NCI-H2029 (cell line): Measurements from ENCODE around the gene LARP4.
A peak's percentile ranks its signal among the peaks of the same experiment; 100 is the strongest.
"Not testable (repeated sequence)": the region's sequence is repeated elsewhere in the genome, so short reads cannot be mapped to it uniquely, and the experiment has no call there.

Source experiments
- DNase-seq: peaks from one replicate; lab custom pipeline; 2025; lab: John Stamatoyannopoulos, UW

LARP4 gene

DNA sequence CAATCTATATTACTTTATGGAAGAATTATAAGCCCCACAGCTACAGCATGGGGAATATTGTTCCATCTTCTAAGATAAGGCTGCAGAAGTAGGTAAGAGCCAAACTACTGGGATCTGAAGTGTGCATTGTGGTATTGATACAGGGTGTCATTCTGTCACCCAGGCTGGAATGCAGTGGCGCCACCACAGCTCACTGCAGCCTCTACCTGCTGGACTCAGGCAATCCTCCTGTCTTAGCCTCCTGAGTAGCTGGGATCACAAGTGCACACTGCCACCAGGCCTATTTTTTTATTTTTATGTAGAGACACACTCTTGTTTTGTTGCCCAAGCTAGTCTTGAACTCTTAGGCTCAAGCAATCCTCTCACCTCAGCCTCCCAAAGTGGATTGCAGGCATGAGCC lies 82.8 kb downstream of the LARP4 start:
- no peak for DNase-seq

DNA sequence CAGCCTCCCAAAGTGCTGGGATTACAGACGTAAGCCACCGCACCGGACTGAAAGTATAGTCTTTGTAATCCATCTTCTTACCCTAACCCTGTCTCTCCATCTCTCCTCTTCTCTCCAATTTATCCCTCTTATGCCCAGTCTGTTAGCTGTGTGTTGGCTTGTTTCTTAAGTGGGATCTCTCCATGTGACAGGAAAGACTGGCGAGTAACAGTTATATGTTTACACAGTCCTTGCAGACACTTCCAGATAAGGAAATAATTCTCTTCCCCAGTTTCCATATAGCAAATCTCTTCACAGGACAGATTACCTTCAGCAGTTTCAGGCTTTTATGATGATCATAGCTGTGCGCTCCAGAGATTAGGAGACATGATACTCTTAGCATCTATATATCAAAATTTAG lies 88.1 kb downstream of the LARP4 start:
- DNase-seq = peak; percentile 35

DNA sequence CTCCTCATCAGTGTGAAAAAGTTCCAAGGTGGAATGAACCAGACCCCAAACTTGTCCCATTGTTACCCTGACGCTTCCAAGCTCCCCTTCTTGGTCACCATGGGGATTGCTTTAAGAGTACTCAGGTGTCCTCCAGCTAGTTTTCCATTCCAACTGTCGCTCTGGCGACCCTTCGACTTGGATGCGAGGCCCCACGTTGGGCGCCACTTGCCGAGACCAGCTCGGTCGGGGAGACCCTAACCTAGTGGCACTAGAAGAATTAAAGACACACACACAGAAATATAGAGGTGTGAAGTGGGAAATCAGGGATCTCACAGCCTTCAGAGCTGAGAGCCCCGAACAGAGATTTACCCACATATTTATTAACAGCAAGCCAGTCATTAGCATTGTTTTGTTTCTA lies 97.4 kb downstream of the LARP4 start:
- DNase-seq = not testable (repeated sequence)

DNA sequence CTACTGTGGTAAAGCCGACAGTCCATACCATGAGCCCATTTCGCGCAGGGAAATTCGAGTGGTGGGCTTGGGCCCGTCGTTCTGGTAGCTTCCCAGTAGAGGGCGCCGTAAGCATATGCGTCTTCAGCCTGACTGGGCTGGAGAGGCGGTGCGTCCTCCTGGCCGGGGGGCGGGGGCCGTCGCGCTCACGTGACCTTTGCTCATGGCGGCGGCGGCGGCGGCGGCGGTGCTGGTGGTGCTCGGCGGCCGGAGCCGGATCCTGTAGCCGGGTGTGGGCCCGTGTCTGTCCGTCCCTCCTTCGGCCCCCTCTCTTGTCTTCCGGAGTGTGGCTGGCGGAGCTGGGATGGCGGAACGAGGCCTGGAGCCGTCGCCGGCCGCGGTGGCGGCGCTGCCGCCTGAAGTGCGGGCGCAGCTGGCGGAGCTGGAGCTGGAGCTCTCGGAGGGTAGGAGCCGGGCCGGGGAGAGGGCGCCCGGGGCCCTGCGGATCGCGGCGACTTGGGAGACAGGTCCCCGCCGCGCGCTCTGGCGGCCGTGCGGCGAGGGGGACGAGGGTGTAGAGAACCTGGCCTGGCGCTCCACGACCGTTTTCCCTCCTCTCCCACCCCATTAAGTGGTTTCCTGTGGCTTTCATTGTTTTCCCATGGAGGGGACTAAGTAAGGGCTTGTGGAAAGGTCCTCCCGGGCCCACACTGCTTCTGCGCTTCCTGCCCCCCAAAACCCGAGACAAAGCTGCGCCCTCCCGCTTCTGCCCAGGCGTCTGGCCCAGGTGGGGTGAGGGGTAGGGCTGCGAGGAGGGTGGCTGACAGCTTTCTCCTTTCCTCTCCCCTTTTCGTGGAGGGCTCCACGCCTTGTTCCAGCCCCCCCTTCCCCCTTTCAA lies 104.4 kb downstream of the LARP4 start, which contains the start of gene DIP2B:
Gene DIP2B (plus strand): TSS at position 188 of the 877 bp plus-strand sequence. CDS start 156 bp downstream, at position 344.
- peak; percentile 92 for DNase-seq

DNA sequence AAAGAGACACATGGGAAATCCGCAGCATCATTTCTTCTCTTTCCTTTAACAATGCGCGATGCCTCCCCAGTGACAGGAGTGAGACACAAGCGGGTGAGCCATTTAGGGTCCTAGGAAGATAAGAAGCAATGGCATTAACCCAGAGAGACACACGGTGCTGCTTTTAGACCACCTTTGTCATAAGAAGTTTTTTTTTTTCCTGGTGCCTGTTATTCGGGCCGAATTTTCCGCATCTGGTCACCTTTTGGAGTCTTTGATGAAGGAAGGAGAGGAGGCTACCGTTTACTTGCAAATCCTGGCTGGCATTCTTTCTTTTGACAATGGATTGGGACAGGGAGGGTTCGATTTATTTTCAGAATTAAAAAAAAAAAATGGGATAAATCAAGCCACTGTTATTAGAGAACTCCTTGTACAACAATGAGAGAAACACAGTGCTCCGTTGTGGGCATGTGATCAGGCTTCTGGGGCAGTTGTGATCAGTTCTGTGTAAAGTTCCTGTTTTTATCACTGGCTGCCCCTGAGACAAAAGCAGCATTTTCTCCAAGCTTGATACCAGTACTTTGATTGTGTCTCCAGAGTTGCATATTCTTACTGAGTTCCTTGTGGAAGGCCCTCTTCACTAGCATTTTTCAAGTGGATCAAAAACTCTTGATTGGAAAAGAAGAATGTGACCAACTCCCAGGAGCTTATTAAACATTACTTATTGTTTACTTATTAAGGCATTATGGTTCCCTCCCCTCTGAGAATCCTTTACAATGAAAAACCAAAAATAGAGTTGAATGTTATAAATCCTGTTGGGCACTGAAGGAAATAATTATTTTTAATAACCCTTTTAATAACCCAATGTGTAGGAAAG lies 105.2 kb downstream of the LARP4 start:
- DNase-seq = no peak

DNA sequence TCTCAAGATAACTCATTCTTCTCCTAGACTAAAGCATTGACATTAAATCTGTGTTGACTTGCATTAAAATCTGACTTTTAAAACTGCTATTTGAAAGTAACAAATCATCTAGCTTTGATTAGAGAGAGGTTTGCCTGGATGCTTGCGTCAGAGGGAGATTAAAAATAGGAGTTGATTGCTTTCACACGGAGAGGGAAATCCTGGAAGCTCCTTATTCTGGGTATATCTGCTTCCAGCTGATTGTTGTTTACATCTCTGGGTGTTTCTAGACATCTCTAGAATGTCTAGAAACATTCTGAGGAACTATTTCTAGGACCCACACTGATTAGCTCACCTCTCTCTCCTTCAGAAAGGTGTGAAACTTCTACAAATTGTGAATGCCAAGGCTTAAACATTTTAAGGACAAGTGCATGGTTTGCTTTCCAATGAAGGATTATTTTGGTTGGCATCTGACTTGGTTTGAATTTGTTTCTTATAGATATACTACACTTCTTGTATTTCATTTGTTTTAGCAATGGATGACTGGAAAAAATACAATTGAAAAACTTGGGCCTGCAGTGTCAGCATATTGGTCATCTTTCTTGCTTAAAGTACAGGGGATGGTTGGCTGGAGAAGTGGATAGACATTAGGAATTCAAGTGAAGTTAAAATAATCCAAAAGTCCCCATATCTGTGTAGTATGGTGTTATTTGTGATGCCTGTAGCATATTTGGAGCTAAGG lies 106.2 kb downstream of the LARP4 start:
- DNase-seq = no peak

DNA sequence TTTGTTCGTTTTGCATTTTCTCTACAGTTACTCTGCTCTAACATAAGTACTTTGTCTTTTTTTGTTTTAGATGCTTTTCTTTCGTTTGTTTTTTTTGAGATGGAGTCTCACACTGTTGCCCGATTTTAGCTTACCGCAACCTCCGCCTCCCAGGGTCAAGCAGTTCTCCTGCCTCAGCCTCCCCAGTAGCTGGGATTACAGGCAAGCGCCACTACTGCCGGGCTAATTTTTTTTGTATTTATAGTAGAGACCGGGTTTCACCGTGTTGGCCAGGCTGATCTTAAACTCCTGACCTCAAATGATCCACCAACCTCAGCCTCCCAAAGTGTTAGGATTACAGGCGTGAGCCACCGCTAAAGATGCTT lies 106.8 kb downstream of the LARP4 start:
- DNase-seq = no peak

DNA sequence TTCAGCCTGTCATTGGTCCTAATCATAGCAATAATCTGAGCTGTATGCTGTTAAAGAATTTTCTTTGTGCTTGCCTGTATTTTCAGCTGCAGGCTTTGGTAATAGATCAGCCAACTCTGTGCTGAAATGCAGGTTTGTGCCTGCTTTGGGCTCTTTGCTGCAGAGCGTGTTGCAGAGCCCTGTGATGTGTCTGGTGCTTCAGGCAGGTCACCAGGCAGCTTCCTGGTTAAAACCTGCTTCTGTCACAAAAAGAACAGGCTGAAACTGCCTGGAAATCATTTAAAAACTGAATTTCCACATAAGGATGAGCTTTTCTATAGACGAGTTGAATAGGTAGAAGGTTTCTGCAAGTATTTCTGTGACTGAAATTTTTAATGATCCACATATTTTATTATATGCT lies 107.2 kb downstream of the LARP4 start:
- DNase-seq = no peak

DNA sequence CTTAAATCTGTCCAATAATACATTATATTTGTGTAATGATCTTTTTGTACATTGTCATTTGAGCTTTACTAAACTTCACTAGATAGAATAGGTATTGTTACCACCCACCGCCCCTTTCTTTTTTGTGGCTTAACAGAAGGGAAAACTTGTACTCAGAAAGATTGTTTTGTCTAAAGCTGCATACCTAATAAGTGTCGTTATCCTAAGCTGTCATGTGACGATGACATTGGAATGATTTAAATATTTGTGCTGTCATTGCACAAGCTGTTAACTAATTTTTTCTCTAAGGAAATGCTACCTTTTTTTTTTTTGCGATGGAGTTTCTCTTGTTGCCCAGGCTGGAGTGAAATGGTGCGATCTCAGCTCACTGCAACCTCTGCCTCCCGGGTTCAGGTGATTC lies 107.7 kb downstream of the LARP4 start:
- DNase-seq = no peak

DNA sequence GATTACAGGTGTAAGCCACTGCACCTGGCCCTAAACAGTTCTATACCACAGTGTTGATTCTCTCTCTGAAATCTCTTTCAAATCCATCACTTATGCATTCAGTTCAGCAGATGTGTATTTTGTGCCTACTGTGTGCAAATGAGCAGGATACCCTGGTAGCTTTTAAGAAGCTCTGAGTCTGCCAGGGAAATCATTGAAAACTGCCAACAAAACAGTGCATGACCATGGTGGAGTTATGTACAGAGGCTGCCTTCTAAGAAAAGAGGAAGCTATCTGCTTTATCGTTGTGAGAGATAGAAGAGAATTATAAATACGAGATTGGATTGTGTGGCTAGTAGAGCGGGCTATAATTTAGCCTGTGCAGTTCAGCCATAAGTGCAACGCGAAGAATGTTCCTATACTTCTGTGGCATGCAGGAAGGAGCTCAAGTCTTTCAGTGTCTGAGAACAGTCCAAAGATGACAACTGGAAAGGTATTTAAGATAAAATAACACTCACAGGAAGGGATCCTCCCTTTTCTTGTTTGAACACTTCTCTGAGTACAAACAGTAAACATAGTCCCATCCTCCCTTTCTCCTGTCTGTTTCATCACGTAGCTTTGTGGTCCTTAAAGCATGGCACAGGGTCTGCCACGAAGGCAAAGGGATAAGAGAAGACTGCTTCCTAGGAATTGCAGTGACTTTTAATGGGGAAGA lies 108.4 kb downstream of the LARP4 start:
- DNase-seq = no peak

DNA sequence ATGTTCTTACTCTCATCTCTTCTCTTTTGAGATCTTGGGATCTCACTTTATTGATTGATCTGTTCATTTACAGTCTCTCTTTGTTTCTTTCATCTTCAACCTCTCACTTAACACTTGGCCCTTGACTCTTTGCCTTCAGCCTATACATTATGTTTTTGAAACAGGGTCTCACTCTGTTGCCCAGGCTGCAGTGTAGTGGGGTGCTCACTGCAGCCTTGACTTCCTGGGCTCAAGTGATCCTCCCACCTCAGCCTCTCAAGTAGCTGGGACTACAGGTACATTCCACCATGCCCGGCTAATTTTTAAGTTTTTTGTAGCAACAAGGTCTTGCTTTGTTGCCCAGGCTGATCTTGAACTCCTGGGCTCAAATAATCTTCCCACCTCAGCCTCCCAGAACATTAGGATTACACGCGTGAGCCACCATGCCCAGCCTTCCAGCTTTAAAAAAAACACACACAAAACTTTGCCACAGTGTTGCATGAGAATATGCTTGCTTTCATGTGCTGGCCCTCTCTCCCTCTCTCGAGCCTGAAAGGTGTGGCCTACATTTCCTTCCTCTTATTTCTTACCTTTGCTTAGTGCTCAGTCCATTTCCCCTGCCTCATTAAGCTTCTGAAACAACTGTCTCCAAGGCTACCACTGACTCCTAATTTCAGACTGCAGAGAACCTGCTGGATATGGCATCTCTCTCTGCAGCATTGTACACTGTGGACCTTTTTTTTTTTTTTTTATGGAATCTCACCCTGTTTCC lies 114.0 kb downstream of the LARP4 start:
- no peak for DNase-seq

DNA sequence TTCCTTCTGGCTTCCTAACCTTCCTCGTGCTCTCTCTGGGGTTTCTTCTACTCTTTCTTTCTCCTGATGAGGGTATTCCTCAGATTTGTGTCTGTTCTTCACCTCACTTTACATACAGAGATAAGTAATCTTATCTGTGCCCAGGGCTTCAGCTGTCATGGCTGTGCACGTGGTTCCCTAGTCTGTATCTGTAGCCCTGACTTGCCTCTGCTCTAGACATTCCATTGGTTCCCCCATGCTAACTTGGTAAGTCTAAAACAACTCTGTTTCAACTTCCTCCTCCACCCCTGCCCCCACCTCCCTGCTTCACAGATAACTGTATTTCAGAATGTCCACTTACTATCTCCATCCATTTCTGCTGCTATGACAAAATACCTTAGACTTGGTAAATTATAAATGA lies 114.9 kb downstream of the LARP4 start:
- no peak for DNase-seq

DNA sequence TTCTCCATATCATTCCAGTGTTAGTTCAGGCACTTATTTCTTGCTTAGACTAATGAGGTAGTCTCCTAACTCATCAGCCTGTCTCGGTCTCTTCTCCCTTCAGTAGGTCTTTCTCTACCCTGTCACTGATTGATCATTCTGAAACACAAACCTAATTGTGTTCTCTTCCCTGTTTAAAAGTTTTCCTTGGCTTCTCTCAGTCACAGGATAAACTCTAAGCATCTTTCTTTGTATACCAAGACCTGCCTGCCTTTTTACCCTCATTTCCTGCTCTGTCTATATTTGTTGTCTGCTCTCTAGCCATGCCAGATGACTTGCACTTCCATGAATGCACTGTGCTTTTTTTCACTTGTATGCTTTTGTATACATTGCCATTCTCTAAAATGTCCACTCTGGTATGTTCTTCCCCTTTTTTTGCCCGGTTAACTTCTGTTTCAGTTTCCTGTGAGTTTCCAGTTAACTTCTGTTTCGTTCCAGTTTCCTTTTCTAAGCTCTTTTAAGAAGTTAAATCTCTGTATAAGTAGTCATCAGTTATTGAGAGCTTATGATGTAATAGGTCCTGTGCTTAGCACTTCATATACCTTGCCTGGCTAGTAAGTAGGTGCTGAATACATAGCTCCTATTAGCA lies 116.8 kb downstream of the LARP4 start:
- no peak for DNase-seq

DNA sequence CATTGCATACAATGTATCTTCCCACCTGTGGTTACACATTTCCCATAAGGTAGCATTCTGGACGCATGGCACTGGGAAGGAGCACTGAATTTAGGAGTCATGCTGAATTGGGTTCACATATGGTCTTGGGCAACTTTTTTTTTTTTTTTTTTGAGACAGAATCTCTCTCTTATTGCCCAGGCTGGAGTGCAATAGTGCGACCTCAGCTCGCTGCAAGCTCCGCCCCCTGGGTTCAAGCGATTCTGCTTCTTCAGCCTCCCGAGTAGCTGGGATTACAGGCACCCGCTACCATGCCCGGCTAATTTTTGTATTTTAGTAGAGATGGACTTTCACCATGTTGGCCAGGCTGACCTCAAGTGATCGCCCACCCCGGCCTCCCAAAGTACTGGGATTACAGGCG lies 117.4 kb downstream of the LARP4 start:
- no peak for DNase-seq

DNA sequence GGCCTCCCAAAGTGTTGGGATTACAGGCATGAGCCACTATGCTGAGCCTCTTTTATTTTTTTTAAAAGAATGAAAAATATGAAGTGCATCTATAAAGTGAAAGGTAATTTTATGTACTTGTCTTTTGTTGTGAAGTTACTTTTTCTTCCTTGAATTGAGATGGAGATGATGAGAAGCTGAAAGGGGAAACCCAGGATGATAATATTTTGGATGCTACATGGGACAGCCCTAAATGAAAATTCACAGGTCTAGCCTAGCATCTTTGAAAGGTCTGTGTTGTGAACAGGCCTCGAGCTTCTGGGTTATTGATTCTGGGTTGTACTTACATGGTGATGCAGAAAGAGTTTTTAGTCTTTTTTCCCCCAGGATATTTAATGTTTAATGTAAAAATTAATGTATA lies 118.7 kb downstream of the LARP4 start:
- no peak for DNase-seq

DNA sequence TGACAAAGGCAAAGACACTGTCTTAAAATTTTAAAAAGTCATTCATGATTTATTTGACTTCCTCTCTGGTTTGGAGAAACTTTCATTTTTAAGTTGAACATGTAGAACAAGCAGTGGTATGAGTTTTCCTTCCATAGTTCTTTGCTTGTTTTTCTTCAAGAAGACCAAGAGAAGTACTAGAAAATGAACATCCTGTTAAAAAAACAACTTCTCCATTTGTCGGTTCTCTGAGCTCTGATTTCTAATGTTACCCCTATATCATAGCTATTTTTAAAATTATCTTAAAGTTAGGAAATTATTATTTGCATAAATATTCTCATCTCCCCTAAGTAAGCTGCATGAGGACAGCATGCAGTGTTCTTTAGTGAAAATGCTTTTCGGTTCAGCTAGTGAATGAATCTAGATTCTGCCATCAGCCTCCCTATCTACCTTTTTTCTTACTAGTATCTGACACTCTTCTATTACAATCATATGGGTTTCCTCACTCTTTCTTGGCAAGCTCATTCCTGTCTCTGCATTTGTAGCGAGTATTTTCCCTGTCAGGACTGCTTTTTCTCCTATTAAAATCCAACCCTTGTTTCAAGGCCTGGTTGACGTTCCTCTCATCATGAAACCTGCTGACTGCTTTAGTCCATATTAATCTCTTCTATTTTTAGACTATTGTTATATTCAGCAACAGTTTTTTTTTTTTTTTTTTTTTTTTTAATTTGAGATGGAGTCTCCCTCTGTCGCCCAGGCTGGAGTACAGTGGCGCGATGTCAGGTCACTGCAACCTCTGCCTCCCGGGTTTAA lies 119.9 kb downstream of the LARP4 start:
- DNase-seq = no peak

DNA sequence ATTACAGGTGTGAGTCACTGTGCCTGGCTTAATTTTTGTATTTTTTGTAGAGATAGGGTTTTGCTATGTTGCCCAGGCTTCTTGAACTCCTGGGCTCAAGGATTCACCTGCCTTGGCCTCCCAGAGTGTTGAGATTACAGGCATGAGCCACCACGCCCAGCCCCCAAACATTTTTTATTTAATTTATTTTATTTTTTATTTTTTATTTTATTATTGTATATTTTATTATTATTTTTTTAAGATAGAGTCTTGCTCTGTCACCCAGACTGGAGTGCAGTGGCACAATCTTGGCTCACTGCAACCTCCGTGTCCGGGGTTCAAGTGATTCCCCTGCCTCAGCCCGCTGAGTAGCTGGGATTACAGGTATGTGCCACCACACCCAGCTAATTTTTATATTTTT lies 121.1 kb downstream of the LARP4 start:
- DNase-seq = not testable (repeated sequence)

DNA sequence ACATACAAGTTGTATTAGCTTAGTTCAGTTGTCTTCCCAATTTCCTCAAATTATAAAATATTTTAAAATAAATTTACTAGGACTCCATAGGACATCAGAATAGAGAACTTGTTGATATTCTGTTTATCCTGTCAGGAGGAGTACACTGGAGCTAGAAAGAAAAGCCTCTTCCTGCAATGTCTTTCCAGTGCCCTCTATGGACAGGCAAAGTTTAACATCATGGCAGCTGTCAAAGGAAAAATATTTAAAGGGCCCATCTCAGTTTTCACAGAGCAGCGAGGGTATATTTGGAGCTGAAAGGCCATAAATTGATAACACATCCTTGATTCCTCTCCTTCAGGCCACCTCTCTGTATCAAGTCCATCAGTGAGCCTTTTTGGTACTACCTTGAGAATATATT lies 123.1 kb downstream of the LARP4 start:
- no peak for DNase-seq

DNA sequence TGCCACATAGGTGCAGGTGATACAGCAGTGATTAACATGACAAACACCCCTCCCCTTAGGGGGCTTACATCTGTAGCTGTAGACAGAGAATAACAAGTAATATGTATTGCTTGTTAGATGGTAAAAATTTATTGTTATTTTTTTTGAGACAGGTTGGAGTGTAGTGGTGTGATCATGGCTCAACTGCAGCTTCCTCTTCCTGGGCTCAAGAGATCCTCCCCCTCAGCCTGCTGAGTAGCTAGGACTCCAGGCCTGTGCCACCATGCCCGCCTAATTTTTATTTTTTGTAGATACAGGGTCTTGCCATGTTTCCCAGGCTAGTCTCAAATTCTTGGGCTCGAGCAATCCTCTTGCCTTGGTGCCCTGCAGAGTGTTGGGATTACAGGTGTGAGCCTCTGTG lies 123.9 kb downstream of the LARP4 start:
- no peak for DNase-seq

DNA sequence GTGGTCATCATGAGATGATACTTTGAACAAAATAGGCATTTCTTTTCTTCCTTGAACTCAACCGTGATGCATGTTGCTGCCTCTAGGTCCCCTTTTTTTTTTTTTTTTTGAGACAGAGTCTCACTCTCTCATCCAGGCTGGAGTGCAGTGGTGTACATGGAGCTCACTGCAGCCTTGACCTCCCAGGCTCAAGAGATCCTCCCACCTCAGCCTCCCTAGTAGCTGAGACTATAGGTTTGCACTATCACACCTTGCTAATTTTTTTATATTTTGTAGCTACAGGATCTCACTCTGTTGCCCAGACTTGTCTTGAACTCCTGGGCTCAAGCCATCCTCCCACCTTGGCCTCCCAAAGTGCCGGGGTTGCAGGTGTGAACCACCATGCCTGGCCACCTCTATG lies 124.7 kb downstream of the LARP4 start:
- DNase-seq = no peak
